Suppressor macrophage treated with lipopolysaccharide for 4 hours (primary cell): ENCODE results near the gene MEN1.
"Not testable (repeated sequence)": the region's sequence is repeated elsewhere in the genome, so short reads cannot be mapped to it uniquely, and the experiment has no call there.

ENCODE experiments used
- DNase-seq: peaks from one replicate; pipeline ENCODE4 v3.0.0-alpha.2; 2020

MEN1 gene

GRCh38 chr11:64832467-64833197 is 22.3 kb upstream of the MEN1 start:
- no peak for DNase-seq

DNA sequence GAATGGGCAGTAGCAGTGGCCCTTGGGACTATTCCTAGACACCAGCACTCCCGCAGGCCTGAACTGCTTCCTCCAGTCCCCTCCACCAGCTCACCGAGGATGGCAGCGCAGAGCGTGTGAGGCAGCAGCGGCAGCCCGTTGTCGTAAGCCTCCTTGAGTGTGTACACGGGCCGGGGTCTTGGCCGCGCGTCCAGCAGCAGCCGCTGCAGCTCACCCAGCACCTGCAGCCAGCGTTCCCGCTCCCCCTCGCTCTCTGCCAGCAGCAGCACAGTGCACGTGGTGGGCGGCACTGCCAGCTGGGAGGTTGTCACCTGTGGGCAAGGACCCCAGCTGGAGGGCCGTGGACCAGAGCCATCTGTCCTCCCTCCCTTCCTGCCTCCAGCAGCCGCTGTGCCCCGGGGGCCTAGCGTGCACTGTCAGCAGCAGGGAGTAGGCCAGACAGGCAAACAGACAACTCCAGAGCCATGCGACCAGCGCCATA is 21.1 kb upstream of the MEN1 start:
- DNase-seq: no peak

GRCh38 chr11:64829536-64830251 is 19.3 kb upstream of the MEN1 start:
- DNase-seq: no peak

- DNase-seq: no peak
Measured at GRCh38 chr11:64827451-64827839, 17.1 kb upstream of the MEN1 start.

- DNase-seq: no peak
Measured at GRCh38 chr11:64826578-64827450, 16.5 kb upstream of the MEN1 start.

GRCh38 chr11:64826062-64826461 is 15.7 kb upstream of the MEN1 start:
- no peak for DNase-seq

- DNase-seq: no peak
Measured at GRCh38 chr11:64823568-64824119, 13.3 kb upstream of the MEN1 start.

DNA sequence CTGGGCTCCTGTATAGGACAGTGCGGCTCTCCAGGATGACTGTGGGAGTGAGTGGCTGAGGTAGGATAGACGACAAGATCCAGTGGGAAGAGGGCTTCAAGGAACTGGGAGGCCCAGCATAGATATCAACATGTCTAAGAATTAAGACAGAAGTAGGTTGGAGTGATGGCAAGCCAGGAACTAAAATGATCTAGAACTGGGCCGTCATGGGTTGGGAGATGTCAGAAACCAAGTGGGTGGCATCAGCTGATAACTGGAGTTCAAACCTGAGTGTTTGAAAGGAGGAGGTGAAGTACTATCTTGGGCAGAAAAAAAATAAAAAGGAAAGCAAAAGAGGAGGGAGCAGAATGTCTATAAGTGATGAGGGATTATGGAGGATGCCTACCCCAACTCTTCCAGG is 7.1 kb upstream of the MEN1 start:
- no peak for DNase-seq

DNA sequence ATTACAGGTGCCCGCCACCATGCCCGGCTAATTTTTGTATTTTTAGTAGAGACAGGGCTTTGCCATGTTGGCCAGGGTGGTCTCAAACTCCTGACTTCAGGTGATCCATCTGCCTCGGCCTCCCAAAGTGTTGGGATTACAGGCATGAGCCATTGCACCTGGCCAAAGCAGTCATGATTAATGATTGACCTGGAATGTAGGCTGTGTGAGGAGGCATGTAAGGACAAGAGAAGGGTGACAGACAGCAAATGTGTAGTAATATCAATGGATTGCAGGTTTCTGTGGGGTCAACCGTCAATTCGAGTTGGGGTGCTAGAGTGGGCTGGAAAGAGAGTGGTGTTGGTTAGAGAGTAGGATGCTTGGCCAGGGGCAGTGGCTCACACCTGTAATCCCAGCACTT is 5.1 kb upstream of the MEN1 start:
- not testable (repeated sequence) for DNase-seq

- DNase-seq: no peak
Measured at GRCh38 chr11:64814712-64815187, 4.4 kb upstream of the MEN1 start.

DNA sequence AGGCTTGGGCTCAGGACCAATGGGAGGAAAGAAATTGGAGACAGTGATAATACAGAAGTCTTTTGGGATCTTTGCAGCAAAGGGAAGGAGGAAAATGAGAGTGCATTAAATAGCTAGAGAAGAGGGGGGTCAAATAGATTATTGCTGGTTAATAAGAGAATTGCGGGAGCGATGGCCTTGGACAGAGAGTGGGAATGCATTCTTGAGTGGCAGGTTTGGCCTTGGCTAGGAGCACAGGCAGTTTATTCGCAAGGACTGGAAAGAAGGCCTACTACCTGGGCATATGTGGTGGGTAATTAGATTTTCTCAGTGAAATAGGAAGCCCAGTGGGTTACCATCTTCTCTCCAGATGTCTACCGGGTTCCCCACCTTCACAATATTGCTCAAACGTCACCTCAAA is 3.5 kb upstream of the MEN1 start:
- DNase-seq: no peak

DNA sequence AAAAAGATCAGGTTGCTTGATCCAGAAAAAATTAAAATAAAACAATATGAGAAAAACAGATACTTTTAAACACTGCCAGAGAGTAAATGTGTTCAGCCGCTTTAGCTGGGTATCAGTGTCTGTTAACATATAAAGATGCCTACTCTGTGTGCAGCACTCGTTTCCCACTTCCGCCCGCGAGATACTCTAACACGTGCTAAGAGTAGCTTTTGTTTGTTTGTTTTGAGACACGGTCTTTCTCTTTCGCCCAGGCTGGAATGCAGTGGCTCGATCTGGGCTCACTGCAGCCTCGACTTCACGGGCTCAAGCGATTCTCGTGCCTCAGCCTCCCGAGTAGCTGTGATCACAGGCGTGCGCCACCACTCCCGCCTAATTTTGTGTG is 531 bp upstream of the MEN1 start:
- no peak for DNase-seq

DNA sequence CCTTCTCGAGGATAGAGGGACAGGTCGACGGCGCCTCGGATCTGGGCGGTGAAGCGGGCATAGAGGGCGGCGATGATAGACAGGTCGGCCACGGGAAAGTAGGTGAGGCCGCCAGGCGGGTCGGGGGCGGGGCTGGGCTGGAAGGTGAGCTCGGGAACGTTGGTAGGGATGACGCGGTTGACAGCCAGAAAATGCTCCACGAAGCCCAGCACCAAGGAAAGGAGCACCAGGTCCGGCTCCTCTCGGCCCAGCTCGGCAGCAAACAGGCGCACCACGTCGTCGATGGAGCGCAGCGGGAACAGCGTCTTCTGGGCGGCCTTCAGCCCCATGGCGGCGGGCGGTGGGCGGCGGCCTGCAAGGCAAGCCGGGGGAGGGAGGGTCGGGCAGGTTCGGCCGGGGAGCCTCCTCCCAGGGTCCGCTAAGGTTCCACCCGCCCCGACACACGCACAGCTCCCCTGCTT is 540 bp downstream of the MEN1 start:
- DNase-seq: no peak

DNA sequence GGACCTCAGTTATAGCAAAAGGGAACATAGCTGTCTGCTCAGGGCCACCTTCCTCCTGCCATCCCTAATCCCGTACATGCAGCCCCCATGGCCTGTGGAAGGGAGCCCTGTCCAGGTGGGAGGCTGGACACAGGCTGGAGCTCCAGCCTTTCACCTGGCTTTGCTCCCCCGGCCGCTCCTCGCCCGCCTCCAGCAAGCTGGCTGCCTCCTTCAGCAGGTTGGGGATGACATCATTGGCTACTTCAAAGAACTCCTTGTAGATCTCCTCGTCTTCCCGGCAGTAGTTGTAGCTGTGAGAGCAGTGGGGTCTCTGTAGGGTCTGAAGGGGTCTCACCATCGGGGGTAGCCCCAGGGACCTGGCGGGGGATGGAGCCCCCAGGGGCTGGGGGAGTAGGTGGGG is 4.9 kb downstream of the MEN1 start:
- DNase-seq: no peak

DNA sequence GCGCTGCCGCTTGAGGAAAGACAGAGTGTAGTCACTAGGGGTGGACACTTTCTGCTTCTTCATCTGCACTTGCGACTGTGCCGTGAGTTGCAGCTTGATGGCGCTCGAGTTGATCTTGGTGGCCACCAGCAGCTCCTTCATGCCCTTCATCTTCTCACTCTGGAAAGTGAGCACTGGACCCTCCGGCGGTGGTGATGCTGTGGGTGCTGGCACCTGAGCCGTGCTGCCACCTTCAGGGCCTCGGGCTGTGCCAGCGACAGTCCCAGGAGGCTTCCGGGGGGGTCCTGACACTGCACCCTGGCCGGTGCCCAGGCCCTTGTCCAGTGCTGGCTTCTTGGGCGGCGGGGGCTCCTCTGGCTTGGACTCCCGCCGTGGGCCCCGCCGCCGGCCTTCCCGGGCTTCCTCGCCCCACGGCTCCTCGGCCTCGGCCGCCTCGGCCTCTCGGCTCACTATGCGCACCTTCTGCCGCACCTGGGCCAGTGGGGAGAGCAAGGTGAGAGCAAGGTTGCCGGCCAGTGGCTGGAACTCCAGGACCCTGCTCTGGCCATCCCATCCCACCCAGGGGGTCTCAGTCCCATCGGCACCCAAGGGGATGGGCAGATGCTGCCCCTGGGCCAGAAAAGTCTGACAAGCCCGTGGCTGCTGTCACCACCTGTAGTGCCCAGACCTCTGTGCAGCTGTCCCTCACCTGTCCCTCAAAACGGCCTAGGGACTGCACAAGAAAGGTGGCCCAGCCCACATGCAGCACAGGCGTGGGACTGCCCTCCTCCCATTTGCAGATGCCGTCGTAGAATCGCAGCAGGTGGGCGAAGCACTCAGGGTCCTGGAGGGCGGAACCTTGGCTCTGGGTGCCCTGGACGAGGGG is 5.8 kb downstream of the MEN1 start:
- DNase-seq: no peak

GRCh38 chr11:64803846-64804345 is 6.5 kb downstream of the MEN1 start:
- DNase-seq: no peak

DNA sequence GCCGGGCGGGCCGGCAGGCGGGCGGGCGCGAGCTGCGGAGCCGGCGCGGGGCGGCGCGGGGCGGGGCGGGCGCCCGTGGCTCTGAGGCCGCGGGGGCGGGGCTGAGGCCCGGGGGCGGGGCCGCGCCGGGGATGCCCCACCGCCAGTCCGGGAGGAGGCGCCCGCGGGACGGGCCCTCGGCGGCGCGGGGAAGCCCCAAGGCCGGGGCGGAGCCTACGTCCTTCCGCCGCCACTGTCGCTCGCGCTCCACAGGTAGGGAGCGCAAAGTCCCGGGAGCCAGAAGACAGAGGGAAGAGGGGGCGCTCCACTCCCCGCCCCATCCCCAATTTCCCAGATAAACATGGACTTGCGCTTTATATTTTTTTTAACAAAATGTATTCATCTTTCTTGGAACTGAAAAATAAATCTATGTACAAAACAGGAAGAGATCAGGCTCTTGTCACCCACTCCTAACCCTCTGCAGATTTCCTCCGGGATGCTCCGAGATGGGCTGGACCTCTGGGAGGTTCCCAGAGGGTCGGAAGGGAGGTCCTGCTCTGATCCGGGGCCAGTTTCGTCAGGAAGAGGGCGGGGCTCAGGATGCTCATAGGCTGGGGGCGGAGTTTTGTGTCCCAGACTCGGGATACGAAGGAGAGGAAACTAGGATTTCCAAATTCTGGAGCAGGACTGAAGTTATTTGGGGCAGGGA is 7.0 kb downstream of the MEN1 start, which contains the start of gene MAP4K2:
TSS of gene MAP4K2 (minus strand) at position 57 of the 688 bp plus-strand sequence. CDS start 65 bp downstream, outside the sequence.
- DNase-seq: peak; percentile 93

- no peak for DNase-seq
Measured at GRCh38 chr11:64802370-64803157, 7.8 kb downstream of the MEN1 start.

- DNase-seq: no peak
Measured at GRCh38 chr11:64801561-64802369, 8.6 kb downstream of the MEN1 start.
